ENCODE results near the gene TBC1D16. TPM values are rescaled to one million over a fixed set of nuclear protein-coding genes. Genes with fewer than 3 reads are reported as not detected.
A peak's percentile ranks its signal among the peaks of the same experiment; 100 is the strongest.

The TBC1D16 gene
- total RNA-seq, 1 donor from 2014 or later, result 29.1 TPM

DNA sequence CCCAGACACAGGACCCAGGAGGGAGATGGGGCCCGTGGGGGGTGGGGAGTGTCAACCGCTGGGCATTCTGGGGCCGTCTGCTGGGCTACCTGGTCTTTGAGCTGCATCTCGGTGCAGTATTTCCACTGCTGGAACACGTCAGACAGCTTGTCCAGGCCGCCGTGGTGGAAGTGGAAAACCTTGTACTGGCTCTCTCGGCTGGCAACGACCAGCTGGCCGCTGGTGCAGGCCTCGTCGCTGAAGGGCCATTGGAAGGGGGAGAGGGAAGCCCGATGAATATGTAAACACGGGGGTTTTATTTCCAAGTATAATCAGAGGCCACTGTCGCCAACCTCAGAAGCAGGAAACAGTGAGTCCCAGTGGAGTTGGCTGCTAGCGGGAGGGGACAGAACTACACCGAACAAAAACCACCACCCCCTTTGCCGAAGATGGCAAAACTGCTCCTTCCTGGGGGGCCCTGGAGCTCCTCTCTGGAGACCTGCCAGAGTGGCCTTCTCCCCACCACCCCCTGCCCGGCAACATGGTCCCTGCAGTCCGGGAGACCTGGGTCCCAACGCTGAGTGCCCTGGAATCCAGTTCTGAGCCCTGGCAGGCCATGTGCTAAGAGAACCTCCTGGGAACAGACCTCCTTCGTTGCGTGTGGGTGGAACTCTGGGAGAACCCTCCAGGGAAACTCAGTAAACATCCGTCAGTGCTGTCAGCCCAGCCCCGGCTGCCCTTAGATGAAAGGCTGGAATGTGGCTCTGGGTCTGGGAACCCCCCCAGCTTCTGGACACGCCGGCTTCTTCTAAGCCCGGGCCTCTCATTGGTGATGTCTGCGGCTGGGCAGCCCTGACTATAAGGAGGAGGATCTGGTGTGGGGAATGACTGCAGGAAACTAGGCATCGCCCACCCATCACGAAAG is 84.1 kb downstream of the TBC1D16 start:
- DNase-seq (ENCODE audit: low read depth in 2 of 2), result peak in 1 of 2 donors; percentile 69

GRCh38 chr17:79950751-79951150 is 84.9 kb downstream of the TBC1D16 start:
- DNase-seq (ENCODE audit: low read depth in 2 of 2), result no peak

DNA sequence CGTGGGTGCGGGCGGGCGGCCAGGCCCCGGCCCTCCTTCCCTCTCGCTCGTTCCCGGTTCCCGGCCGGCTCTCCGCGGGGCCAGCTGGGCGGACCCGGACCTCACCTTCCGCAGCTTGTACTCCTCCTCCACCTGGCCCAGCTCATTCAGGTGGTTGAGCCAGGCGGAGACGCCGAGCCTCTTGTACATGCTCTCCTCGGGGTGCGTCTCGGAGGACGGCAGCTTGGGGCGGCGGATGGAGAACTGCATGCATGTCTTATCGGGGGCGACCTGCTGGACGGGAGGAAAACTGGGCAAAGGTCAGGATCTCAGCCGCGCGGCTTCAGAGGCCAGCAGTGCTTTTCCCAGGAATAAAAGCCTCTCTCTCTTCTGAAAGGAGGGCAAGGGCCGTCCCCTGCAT is 85.4 kb downstream of the TBC1D16 start:
- DNase-seq (ENCODE audit: low read depth in 2 of 2), result no peak

GRCh38 chr17:79949656-79950209 is 85.9 kb downstream of the TBC1D16 start:
- DNase-seq (ENCODE audit: low read depth in 2 of 2), result no peak

GRCh38 chr17:79948945-79949655 is 86.6 kb downstream of the TBC1D16 start:
- DNase-seq (ENCODE audit: low read depth in 2 of 2), result no peak

DNA sequence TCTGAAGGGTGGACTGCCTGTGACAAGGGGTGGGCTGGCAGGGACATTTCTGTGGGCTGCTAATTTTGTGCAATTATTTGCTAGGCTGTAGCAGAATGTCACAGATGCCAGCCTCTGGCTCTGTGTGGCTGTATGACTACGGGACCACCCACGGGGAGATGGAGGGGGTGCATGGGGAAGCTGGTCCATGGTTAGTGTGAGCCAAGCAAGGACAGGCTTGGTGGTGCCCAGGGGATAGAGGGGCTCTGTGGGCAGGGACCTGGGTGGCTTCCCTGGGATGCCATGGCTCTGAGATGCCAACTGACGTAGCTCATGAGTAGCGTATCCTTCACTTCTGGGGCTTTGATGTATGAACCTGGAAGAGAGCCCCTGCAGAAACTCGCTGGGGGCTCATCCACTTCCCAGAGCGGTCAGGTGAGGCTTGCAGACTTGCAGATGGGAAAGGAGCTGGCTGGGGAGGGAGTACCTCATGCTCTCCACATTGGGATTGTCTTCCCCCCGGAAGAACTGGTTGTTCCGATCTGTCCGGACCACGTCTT is 87.2 kb downstream of the TBC1D16 start:
- no peak for DNase-seq (ENCODE audit: low read depth in 2 of 2)

DNA sequence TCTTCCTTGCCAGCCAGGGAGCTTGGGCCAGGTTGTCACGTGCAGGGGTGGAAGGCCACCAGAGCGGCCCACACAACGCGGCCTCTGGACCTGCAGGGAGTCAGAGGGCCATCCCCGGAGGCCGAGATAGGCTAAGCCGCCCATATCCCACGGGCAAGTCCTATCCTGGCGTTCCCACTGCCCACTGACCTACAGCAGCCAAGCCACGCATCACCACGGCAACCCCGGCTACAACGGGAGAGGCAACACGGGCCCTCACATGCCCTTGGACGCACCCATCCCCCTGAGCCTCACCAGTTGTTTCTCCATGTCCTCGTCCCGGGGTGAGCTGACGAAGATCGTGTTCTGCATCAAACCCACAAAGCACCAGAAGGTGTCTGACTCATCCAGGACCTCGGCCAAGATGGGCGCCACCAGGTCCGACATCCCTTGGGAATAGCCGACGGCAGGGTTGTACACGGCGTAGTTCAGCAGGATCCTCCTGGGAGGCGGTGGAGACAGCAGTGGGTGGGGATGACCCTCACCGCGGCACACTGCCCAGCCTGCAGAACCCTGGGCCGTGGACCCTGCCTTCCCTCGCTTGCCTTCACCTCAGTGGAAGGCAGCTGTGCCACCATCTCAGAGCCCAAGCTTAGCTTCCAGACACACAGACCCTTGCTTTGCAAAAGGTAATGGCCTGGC is 88.2 kb downstream of the TBC1D16 start:
- no peak for DNase-seq (ENCODE audit: low read depth in 2 of 2)

DNA sequence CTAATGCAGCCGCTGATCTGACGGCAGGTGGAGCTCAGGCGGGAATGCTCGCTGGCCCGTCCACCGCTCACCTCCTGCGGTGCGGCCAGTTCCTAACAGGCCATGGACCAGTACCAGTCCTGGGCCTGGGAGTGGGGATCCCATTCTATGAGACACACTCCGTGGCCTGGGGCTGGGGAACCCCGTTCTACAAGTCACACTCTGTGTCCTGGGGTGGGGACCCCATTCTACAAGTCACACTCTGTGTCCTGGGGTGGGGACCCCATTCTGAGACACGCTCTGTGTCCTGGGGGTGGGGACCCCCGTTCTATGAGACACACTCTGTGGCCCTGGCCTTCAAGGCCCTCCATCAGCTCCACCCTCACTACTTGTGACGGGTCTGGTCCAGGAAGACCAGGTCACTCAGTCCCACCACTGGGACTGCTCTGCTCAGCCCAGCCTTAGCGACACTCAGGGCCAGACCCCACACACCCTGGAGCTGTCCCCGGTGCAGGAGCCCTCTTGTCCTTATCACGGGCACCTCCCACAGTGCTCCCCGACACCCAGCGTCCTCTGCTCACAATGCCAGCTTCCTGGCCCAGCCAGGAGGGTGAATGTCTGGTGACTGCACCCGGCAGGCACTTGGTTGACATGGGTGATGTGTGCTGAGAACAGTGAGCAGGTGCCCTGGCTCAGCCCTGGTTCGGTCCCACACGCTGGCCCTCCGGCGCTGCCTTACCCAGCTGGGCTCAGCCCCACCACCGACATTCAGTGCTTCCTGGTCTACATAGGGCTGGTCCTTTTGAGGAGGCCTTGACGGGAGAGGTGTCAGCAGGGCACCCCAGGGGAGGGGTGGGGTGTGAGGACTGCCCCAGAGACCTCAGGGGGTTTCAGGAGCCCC is 89.1 kb downstream of the TBC1D16 start:
- DNase-seq (ENCODE audit: low read depth in 2 of 2), result no peak

- DNase-seq (ENCODE audit: low read depth in 2 of 2), result no peak
These were observed 89.9 kb downstream of the TBC1D16 start for GRCh38 chr17:79945591-79946255.

GRCh38 chr17:79944821-79945391 is 90.8 kb downstream of the TBC1D16 start:
- no peak for DNase-seq (ENCODE audit: low read depth in 2 of 2)

GRCh38 chr17:79944251-79944812 is 91.3 kb downstream of the TBC1D16 start:
- no peak for DNase-seq (ENCODE audit: low read depth in 2 of 2)

- no peak for DNase-seq (ENCODE audit: low read depth in 2 of 2)
These were observed 92.1 kb downstream of the TBC1D16 start for GRCh38 chr17:79943347-79944241.

DNA sequence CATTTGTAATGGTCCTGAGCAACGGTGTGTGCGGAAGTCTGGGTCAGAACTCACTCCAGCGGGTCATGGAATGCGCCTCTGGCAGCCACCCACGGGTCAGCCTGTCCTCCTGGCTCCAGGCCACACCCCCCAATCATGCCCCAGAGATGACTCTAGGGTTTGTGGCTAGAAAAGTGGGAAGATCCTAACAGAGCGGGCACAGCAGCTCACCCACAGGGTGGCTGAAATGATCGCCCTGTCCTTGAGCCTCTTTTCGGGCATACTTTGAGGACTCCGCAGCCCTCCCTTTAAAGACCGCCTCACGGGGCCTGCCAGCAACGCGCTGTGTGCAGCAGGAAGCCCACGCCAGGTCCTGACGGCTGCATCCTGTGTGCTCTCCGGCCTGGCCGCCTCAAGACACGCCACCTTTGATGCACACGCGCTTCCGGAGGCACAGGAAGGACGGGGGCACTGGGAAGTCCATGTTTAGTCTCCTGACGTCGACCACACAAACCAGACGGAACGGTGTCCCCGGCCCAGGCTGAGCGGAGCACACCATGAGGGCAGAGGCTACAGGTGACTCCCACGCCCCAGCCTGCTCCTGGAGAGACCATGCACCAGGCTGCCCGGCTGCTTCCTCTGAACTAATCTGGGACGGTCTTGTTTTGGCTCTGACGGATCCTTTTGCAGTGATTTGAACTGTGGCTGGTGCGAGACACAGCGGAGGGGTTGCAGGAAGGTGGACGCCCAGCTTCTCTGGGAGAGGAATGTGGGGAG is 92.9 kb downstream of the TBC1D16 start:
- DNase-seq (ENCODE audit: low read depth in 2 of 2), result peak; percentile 91 to 95

DNA sequence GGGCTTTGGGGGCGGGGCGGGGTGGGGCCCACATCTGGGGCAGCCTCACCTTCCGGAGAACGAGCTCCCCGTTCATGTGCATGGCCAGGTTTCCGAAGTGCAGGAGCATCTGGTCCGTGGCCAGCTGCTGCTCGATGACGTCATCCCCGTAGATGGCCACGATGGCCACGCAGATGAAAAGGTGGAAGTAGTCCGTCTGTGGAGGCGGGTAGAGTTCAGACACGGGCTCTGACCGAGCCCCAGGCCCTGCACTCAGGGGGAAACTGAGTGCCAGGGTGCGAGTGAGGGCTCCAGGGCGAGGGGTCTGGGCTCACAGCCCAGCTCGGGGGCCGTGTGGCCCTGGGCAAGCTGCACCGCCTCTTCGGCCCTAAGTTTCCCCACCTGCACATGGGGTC is 93.7 kb downstream of the TBC1D16 start:
- peak in 1 of 2 donors; percentile 31 for DNase-seq (ENCODE audit: low read depth in 2 of 2)

DNA sequence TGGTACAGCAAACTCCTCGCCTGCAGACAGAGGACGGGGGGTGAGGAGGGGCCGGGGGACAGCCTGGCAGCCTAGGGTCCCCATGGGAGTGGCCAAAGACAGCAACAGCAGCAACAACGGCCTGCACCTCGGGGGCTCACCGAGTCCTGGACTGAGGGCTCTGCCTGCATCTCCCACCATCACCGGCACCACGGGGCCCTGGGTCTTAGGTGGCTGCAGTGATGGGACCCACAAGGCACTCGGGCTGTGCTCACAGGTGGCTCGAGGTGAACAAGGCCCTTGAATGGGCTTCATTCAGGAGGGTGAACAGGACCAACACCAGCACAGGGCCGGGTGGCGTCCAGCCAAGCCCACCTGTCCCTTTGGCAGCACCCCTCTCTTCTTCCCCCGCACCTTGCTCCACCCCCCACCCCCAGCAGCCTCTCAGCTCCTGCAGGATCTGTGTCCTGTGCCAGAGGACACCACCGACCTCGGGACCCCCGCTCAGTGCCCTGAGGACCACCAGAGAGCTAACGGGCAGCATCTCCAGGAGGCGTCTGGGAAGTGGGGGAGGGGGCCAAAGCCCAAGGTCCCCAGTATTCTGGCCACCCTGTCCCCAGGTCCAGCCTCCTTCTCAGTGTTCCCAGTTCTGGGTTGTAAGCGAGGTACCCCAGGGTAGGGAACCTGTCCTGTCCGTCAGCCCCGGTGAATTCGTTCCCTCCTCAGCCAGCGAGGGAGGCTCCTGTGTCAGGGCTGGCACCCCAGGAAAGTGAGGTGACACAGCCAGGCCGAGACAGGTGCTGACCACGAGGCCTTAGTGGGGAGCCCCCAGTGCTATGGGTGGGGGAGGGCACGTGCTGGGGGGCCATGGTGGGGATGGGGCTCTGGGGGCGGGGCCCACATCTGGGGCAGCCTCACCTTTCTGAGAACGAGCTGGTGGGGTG is 94.3 kb downstream of the TBC1D16 start:
- no peak for DNase-seq (ENCODE audit: low read depth in 2 of 2)

DNA sequence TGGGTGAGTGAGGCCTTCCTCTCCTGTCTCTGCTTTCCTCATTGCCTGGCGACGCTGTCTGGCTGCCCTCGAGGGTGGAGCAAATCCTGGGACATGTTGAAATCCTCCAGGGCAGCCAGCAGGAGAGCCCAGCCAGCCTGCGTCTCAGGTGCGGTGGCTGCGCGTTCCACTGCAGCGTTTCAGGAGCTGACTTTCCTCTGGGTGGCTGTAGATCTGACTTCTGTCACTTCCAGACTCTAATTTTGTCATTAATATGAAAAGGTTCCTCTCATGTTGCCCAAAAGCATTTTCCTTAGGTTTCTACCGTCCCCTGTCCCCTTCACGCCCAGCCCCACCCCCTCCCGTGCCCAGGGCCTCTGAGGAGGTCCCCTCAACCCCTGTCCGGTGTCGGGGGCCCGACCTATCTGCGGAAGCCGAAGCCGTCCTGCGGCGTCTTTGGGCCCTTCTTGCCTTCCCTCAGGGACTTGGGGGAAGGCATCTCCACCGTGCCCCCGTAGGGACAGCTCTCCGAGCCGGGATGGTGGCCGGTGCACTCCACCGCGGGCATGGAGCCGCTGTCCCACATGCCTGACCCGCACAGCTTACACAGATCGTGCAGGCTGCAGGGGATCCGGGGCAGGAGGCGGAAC is 95.1 kb downstream of the TBC1D16 start:
- no peak for DNase-seq (ENCODE audit: low read depth in 2 of 2)

All from dermis microvascular lymphatic vessel endothelial cell (primary cell).